NK-92 (cell line): ENCODE data around the gene DHX58.

Experiments
- DNase-seq: peaks from one replicate; lab custom pipeline; 2025; ENCODE audit not compliant: unreplicated experiment; lab: John Stamatoyannopoulos, UW

DHX58 gene

DNA sequence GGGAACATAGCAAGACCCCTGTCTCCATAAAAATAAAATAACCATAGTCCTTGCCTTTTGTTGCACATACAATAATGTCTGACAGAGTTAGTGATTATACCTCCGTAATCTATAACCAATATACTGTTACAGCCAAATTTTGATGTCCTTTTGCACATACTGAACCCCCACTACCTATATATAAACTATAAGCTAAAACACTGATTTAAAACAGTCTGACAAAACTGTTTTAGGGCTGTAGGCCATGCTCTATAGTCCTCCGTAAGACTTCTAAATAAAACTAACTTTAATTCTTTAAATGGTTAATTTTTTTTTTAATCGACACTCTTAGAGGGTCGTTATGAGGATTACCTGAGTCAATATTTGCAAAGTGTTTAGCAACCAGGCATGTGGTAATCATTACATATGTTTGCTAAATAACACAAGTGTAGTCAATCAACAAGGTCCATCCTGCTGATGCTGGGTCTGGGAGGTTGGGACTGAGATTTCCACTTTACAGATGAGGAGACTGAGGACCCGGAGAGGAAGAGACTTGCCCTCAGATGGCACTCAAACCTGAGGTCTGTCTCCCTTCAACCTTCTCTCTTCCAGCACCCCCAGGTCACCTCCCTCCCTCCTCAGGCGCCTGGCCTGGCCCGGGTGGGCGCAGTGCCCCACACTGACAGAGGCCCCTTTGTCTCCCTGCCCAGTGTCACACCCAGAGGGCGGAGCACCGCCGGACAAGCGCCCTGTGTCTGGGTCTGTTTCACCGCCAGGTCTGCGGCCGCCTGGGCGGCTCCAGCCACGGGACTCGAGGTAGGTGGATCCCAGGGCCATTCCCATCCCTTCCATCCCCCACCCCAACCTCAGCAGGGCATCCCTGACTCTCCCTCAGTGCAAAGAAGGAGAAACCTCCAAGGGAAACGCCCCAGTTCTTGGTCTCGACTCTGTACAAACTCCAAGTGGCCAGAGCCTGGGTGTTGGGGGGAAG lies 24.5 kb downstream of the DHX58 start:
- DNase-seq: no peak

DNA sequence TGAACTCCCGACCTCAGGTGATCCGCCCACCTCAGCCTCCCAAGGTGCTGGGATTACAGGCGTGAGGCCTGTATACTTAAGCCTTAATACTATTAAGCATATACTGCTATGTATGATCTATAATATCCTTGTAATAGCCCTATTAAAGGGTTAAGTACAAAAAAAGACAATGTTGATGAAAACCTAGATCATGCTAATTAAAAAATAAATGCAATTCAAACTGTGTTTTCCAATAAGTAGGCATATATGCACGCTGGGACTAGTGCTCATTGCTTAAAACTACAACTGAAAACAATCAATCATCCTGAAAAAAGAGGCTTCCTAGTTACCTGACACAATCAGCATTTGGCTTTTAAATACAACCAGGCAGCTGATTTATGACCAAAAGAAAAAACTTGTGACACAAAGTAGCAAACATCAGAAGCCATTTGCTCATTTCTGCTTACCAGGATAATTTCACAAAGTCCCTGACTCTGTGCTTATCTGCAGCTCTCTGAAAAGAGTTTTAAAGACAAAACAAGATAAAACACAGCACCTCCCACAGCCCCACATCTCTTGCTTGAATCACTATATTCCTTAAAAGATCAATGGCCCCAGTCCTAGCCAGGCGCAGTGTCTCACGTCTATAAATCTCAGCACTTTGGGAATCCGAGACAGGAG lies 25.3 kb downstream of the DHX58 start:
- DNase-seq: no peak

DNA sequence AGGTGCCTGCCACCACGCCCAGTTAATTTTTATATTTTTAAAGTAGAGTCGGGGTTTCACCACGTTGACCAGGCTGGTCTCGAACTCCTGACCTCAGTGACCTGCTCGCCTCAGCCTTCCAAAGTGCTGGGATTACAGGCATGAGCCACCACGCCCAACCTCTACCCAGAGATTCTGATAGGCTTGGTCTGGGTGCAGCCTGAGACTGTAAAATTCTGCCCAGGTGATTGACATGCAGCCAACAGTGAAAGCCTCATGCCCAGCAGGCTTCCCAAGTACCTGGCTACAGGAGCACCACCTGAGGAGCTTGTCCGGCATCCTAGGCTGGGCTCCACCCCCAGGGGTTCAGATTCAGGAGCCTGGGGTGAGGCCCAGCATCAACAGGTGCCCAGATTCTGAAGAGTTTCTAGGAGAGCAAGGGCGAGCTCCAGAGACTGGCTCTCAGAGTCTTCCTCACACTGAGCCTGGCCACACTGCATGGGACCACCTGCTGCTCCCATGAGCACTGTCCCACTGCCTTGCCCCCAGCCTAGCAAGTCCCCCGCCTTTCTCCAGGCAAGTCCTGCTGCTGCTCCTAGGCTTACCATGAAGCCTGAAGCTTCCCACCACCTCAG lies 30.9 kb downstream of the DHX58 start:
- no peak for DNase-seq

DNA sequence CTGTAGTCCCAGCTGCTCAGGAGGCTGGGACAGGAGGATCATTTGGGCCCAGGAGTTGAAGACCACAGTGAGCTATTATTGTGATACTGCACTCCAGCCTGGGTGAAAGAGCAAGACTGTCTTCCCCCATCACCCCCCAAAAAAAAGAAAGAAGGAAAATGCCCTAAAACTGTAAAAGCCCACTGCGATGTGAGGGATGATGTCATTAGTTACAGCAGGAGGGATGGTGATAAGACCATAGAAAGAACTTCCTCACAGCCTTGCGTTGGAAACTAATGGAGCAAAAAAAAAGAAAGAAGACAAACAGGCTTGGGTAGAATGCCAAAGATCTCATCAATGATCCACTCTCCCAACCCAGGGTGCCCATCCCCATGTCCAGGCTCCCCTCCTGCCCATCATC lies 33.0 kb downstream of the DHX58 start:
- DNase-seq: no peak

DNA sequence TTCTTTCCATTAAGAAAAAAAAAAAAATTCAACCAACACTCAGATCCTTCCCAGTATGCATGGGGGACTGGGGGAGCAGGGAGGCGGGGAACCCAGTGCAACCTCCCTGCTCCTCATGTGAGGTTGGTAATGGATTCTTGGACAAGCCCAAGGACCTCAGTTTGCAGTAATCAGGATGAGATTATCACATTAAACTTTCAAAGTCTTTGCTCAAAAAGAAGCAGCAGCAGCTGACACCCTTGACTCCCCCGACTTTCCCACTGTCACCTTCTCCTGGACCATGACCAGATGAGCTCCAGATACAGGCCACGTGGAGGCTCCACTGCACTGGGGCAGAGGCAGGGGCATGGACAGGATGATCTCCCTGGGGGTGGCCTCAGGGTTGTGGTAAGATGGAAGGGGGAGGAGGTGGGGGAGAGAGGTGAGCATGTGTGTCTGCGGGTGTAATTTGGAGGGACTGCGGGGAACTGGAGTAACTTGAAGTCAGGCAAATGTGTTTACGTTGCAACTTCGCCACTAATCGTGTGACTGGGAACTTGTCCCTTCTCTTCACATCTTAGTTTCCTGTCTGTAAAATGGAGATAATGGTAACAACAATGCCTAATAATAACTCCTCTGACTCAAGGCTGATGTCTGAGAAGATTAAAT lies 34.0 kb downstream of the DHX58 start:
- no peak for DNase-seq

DNA sequence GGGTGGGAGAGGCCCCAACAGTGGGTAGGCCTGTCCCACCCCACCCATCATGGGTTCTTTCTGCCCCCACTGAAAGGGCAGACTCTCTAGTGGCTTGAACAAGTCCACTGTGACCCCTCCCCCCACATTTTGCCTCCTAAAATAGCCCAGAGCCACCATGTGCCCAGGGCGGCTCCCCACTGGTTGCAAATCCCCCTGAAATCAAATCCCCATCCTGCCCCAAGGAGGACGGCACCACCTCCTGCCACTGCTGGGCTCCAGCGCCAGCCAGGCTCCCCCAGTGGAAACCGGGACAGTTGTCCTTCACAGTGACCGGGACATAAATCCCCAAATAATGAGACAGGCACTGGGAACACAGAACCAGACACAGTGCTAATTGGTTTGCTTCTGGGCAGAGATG lies 34.8 kb downstream of the DHX58 start:
- no peak for DNase-seq

DNA sequence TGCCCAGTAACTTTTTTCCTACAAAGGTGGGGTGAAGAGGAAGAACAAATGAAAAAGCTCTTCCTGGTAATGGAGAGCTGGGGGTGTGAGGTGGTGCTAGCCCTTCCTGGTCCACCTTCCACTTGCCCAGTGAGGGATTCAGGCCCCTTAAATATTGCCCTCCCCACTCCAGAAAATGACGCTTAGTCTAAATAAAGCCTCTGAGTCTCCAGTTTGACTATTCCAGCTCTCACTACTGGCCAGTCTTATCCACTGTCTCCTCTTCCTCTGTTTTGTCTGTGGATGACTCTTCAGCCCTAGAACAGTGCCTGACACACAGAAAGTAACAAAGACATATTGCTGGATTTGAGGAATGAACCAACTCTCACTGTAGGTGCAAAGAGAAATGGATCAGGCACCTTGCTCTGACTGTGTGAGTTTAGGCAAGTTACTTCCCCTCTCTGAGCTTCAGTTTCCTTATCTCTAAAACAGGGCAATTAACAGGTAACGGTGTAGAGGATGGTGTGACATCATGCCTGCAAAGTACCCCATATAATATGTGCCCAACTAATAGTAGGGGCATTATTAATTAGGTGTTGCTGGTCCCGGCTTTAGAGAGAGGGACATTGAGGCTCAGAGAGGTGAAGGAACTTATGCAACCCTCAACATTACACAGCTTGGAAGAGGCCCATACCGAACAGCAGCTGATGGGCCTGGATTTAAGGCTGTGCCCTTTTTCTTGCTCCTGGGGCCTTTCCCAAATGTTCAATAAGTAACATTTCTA lies 35.5 kb downstream of the DHX58 start:
- no peak for DNase-seq

DNA sequence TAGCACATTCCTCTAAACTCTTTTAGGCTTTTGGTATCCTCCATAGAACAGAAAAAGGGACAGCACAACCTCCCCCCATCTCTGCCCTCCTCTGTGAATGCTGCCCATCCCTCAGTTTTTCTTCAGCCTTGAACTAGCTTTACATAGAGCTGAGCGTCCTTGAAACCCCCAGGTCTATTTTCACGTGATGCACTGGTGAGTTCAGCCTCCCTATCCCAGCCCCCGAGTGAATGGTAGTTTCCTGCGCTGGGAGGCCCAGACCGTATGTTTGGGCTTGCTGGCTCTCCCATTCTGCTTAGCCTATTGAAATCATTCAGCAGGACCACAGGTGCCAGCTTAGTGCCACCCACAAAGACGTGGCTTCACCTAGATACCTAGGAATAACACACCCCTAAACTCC lies 36.7 kb downstream of the DHX58 start:
- no peak for DNase-seq

DNA sequence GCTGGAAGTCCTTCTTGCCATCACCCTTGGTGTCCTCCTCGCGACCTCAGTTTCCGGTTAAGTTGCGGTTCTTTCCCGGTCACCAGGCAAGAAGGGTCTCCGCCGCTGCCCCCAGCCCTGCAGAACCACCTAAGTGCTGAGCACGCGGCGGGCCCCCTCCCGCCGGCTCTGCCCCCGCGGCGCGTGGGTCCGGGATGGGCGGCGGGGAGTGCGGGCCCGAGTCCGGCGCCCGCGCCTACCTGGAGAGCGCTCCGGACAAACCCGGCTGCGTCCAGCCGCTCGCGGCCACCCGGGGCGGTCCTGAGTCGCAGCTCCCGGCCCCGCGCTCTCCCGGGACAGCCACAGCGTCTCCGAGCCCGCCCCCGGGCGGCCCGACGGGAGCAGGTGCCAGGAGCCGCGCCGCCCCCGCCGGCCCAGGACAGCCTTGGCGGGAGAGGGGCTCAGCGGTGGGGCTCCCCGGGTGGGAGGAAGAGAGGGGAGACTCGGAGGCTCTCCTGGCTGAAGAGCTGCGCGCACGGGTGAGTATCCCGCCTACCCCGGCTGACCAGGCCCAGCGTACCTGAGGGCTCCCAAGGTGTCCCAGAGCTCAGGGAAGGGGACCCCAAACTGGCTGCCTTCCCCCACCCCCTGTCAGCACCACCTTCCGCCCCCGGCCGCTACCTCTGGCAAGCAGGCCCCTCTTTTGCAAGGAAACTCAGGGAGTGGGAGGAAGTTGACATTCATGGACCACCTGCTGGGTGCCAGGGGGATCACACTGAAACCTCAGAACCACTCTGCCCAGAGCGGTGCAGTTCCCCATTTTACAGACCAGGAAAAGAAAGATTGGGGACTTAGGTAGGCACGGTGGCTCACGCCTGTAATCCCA lies 40.0 kb downstream of the DHX58 start:
- no peak for DNase-seq

DNA sequence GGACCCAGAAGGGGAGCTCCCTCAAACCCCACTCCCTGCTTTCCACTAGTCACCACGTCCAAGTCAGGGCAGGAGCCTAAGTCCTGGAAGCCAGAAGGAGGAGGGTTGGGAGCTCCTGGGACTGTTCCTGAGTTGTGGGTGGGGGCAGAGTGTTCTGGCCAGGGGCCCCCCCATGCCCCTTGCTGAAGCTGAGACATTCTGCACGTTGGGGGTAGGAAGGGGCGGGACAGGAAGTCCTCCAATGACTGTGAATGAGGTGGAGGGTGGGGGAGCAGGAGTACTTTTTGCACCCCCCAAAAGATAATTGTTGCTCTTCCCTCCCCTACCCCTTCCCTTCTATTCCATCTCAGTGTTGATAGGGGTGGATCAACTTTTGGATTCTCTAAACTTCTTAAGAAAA lies 40.7 kb downstream of the DHX58 start:
- no peak for DNase-seq

DNA sequence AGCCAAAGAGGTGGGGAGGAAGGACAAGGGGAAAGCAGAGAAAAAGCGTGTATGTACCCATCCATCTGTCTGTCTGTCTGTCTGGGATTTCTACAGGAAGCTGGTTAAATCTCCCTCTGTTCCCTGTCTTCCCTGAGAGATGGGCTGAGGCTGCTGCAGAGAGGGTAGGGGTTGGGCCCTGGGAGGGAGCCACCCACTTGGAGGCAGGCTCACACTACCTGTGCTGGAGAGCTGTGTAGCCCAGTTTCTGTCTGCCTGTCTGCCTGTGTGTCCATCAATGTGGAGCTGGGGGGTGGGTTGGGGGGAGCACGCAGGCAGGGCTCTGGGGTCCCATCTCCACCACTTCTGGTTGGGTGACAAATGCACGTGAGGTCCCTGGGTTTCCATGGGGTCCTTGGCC lies 43.5 kb downstream of the DHX58 start:
- no peak for DNase-seq

DNA sequence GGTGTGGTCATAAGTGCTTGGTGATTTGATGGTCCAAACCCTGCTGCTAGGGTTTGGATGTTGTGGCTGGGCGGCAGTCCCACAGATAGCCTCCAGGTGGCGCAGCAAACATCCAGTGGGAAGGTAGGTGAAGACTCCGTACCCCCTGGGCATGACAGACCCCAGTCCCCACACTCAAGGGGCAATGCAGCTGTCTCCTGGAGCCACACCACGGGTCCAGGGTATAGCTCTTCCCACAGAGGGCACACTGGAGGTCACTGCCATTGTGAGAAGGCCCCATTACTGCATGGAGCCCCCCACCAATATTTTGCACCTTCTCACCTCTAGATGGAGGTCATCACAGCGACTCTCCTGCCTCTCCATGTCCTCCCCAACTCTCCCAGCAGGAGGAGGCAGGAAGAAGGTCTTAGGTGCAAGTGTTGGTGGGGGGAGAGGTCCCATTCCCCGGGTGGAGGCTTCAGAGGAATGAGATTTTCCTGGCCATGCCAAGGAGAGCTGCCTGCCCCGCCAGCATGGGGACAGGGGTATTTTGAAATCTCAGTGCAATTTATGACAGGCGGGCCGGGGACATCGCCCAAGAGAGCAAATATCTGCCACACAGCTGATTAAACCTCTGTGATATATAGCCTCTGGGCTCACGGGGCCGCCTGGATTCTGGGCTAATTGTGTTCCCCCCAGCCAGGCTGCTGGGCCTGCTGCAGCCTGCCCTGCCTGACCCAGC lies 45.0 kb downstream of the DHX58 start:
- DNase-seq: no peak

DNA sequence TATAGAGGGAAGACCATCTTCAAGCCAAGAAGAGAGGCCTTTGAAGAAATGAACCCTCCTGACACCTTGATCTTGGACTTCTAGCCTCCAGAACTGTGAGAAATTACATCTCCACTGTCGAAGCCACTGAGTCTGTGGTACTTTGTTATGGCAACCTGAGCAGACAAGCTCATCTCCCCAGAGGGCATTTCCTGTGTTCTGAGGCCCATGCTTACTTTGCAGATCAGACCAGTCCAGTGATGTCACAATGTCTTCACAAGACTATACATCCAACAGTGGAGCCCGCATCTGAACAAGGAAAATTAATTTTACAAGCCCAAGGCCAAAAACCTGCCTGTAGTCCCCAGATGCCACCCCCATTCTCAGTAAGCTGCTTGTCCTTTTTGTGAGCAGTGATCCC lies 47.3 kb downstream of the DHX58 start:
- DNase-seq: no peak

DNA sequence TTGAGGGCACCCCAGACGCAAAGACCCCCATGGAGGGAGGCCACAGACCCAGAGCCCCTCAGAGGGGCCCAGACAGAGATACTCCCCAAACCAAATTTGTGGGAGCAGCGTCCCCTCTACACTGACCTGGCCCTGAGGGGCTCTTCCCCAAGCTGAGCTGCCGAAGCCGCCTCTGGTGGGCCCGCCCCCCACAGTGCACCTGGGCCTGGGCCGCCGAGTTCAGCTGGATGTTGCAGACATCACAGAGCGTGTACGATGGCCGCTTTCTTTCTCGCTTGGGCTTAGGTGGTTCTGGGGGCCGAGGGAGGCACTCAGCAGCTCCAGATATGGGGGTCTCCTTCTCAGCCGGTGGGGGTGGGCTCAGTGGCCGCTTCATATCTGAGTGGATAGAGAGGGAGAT lies 49.8 kb downstream of the DHX58 start:
- no peak for DNase-seq

DNA sequence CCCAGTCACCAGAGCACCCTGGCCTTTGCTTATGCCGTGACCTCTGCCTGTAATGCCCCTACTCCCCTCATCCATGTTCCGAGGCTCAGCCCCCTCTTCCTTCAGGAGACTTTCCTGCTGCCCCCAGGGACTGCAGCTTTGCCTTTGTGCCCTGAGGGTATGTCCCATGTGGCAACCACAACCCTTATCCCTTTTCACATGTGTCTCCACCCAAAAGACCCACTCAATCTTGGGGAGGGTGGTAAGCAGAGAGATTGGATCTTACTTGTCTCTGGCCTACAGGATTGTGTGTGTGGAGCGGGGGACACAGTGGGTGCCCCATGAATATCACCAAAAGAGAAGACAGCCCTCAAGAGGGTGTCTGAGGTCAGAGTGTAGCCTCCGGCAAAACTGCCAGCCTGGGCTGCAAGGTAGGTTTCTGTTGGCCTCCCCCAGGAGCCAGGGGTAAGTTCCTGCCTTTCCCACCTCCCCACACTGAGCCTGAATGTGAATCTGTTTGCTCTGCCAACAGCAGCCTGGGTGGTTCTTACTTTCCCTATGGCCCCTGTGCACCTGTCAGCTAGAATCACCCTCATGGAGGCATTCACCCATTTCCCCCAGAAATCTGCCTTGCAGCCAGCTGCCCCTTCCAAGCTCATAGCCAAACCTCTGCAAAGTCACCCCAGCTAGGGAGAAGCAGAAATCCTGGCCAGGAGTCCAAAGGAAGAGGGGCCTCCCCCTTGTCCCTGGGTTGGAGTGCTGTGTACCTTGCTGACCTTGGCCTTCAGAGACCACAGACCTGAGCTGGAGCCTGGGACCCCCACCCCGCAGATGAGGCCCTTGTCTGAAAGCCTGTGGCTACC lies 50.6 kb downstream of the DHX58 start:
- DNase-seq: no peak

DNA sequence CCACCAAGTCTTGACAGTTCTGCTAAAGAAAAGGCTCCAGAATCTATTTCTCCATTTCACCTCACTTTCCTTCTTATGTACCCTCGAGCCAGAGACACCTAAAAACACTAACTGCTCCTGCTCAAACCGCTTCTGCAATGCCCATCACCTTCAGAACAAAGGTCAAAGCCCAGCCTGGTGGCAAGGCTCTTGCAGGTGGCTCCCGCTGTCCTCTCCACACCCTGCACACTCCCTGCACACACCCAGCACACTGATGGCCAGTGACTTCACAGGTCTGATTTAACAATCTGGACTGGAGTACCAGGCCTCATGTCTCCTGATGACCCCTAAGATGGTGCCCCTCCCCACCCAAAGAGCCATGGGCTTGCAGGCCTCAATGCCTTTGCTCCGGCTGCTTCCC lies 52.3 kb downstream of the DHX58 start:
- DNase-seq: no peak

DNA sequence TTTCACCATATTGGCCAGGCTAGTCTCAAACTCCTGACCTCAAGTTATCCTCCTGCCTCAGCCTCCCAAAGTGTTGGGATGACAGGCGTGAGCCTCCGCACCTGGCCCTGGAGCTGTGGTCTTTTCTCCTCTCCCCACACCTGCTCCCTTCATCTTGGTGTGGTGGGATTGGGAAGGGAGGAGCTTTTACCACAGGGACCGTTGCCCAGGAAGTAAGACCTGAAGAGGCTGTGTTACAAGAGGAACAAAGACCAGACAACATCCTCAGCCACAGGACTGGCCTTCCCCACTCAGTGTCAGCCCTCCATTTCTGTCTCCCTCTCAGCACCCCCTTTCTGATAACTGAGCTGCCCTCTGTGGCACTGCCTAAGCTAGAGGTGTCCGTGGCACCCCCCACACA lies 52.7 kb downstream of the DHX58 start:
- no peak for DNase-seq

DNA sequence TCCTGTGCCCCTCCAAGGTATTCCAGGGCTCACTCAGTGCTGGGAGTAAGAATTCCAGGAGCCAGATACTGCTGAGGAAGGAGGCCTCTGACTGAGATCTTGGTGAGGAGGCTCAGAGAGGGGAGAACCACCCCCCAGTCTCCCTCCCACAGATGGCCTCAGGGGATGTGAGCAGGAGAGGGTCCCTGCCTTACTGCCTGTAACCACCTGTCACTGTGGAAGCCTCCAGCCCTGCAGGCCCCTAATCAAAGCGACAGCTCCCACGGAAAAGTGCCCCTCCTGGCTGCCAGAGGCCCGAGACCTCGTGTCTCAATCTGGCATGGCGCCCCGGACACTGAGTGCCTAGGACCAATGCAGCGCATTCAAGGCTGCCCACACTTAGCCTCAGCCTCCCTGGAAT lies 54.5 kb downstream of the DHX58 start:
- DNase-seq: no peak
